Gastrocnemius medialis (tissue), 4 donors: Measurements from ENCODE around the gene TNPO3. TPM values are rescaled to one million over a fixed set of nuclear protein-coding genes. Genes with fewer than 3 reads are reported as not detected.

Experiments
- ATAC-seq, 2 donors: fragments of 150-250 bp; one replicate each; pipeline ENCODE4 v1.9.1; 2016
- DNase-seq, 2 donors: peaks; one replicate each; pipeline ENCODE4 v3.0.0-alpha.2; 2019
- H3K27ac ChIP-seq, 4 donors: fragments of 200-600 bp; sonication (generic); 1 replicate in 1 of 4; 2 replicates in 3 of 4; pipeline ENCODE4 v1.5.1; 2016 to 2018; ENCODE audit warnings: mild to moderate bottlenecking in 2 of 4, moderate library complexity in 1 of 4
- H3K27me3 ChIP-seq, 3 donors: fragments of 200-600 bp; sonication (generic) in 2 of 3; 1 replicate in 1 of 3; 2 replicates in 2 of 3; pipeline versions ENCODE4 v1.5.1 to v1.6.0; 2016 to 2019; ENCODE audit warnings: mild to moderate bottlenecking in 1 of 3, moderate library complexity in 1 of 3
- H3K36me3 ChIP-seq, 2 donors: fragments of 200-600 bp; sonication (generic) in 1 of 2; one replicate each; pipeline ENCODE4 v1.5.1; 2017 to 2018
- H3K4me1 ChIP-seq, 2 donors: fragments of 200-600 bp; sonication (generic) in 1 of 2; one replicate each; pipeline ENCODE4 v1.5.1; 2016 to 2017; ENCODE audit warnings: mild to moderate bottlenecking in 2 of 2
- H3K4me3 ChIP-seq, 4 donors: fragments of 200-600 bp; sonication (generic) in 3 of 4; 1 replicate in 1 of 4; 2 replicates in 3 of 4; pipeline ENCODE4 v1.5.1; 2016 to 2019; ENCODE audit warnings: mild to moderate bottlenecking in 2 of 4
- H3K9me3 ChIP-seq, 3 donors: fragments of 200-600 bp; sonication (generic) in 2 of 3; 1 replicate in 1 of 3; 2 replicates in 2 of 3; pipeline ENCODE4 v1.5.1; 2016 to 2019
- POLR2A ChIP-seq, 2 donors: fragments of 450-650 bp; IDR thresholded peaks; one replicate each; pipeline ENCODE4 v1.6.1; 2017; ENCODE audit warnings: antibody characterized with exemption in 2 of 2, mild to moderate bottlenecking in 2 of 2, moderate library complexity in 2 of 2
- in situ Hi-C, 4 donors: fragments of 200-750 bp; cut with MboI; loops; one replicate each; pipeline versions ENCODE4 v1.15.0 to v1.8.0; 2017; ENCODE audit warnings: low sequenced_read_pairs in 4 of 4
- intact Hi-C: fragments of 100-400 bp; cut with DNase I; formaldehyde crosslinking; loops from one replicate; pipeline ENCODE4 v1.15.1; 2023; ENCODE audit warnings: low total_unique reads
- total RNA-seq, 4 donors: library from RNA; depleted of rRNA; stranded (reverse); fragments of >200 nt; gene quantifications; one replicate each; pipeline versions ENCODE4 v1.1.0 to v1.2.3, GENCODE V29; 2016
- TF ChIP-seq, protein P1 (sequence below), 5 experiments: fragments of 450-650 bp in 3 of 5; fragments of 200-600 bp in 2 of 5; sonication (generic) in 2 of 5; IDR thresholded peaks in 4 of 5; conservative IDR thresholded peaks in 1 of 5; 1 replicate in 4 of 5; 2 replicates in 1 of 5; pipeline ENCODE4 v1.5.1; 2016 to 2019; ENCODE audit warnings: antibody characterized with exemption in 5 of 5, mild to moderate bottlenecking in 3 of 5, moderate library complexity in 3 of 5

TNPO3 gene
- total RNA-seq, 4 donors from 2014 or later, result 39.1 to 50.9 (median 50.5) TPM

DNA sequence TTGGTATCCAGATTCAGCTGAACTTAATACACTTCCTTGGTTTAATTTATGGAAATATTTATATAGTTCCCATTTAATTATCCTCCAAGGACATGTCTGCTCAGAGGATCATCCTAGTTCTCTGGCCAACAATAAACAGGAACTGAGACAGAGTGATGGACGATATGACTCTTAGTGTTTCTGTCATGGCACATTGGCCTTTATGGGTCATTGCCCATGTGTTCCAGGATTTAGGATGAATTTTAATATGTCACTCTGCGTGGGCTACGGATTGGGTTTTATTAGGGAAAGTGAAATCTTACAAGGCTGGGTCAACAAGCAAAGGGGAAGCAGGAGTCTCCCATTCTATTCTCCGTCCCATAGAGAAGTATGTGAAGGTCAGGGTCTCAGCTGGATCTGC, 18.8 kb upstream of the TNPO3 start:
- ATAC-seq (no peak), DNase-seq (no peak)
- Histone ChIP-seq H3K27me3 (peaks cover 0 to 3% (median 0%) of the 10 kb centered on the region in 3 donors), H3K36me3 (no peaks in the 10 kb centered on the region), H3K27ac (no peak overlapping the region), H3K4me3 (no peak overlapping the region), H3K9me3 (no peaks in the 10 kb centered on the region), H3K4me1 (no peaks in the 10 kb centered on the region)
- intact Hi-C loops (no loop called here), in situ Hi-C loops (no loop called here)
- TF ChIP-seq, protein P1, sequence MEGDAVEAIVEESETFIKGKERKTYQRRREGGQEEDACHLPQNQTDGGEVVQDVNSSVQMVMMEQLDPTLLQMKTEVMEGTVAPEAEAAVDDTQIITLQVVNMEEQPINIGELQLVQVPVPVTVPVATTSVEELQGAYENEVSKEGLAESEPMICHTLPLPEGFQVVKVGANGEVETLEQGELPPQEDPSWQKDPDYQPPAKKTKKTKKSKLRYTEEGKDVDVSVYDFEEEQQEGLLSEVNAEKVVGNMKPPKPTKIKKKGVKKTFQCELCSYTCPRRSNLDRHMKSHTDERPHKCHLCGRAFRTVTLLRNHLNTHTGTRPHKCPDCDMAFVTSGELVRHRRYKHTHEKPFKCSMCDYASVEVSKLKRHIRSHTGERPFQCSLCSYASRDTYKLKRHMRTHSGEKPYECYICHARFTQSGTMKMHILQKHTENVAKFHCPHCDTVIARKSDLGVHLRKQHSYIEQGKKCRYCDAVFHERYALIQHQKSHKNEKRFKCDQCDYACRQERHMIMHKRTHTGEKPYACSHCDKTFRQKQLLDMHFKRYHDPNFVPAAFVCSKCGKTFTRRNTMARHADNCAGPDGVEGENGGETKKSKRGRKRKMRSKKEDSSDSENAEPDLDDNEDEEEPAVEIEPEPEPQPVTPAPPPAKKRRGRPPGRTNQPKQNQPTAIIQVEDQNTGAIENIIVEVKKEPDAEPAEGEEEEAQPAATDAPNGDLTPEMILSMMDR (IDR thresholded peaks at IDR 0.05 in 4 of 5, conservative IDR thresholded peaks at IDR 0.05 in 1 of 5), result no peak
- TF ChIP-seq POLR2A (IDR thresholded peaks at IDR 0.05), result no peak

DNA sequence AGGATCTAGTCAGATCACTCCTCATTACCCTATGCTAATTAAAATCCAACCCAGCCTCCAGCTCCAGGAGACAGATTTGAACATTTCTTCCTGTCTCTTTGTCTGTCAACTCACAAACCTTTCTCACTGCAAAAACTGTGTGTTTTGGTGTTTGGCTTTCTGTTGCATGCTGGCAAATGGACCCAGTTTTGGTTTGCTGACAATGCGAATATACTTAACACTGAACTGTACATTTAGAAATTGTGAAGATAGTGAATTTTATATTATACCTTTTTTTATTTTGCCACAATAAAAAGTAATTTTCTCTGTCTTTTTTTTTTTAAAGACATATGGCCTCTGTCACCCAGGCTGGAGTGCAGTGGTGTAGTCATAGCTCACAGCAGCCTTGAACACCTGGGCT, 18.3 kb upstream of the TNPO3 start:
- DNase-seq (no peak), ATAC-seq (no peak)
- in situ Hi-C loops, result no loop called here
- Histone ChIP-seq H3K27ac (no peak overlapping the region), H3K4me1 (no peaks in the 10 kb centered on the region), H3K27me3 (peaks cover 0 to 3% (median 0%) of the 10 kb centered on the region in 3 donors), H3K36me3 (no peaks in the 10 kb centered on the region), H3K4me3 (no peak overlapping the region), H3K9me3 (no peaks in the 10 kb centered on the region)
- intact Hi-C loops, result no loop called here
- TF ChIP-seq, protein P1 (IDR thresholded peaks at IDR 0.05 in 4 of 5, conservative IDR thresholded peaks at IDR 0.05 in 1 of 5), result no peak
- no peak for TF ChIP-seq POLR2A (IDR thresholded peaks at IDR 0.05)

DNA sequence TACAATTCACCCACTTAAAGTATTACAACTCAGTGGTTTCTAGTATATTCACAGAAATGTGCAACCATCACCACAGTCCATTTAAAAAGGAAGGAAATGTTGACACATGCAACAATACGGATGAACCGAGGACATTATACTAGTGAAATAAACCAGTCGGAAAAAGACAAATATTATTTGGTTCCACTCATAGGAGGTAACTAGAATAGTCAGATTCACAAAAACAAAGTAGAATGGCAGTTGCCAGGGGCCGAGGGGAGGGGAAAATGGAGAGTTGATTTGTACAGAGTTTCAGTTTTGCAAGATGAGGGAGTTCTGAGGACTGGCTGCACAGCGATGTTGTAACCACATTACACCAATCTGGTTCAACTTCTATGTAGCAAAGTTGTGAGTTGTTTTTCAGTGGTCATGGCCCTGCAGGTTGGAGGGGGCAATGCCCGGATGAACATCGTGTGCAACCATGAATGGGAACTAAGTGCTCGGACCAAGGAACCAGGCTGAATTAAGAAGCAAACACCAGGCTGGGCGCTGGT, 17.6 kb upstream of the TNPO3 start:
- peaks cover 0 to 3% (median 0%) of the 10 kb centered on the region in 3 donors for H3K27me3 ChIP-seq
- H3K4me1 ChIP-seq, result no peaks in the 10 kb centered on the region
- H3K36me3 ChIP-seq, result no peaks in the 10 kb centered on the region
- H3K4me3 ChIP-seq, result no peak overlapping the region
- H3K27ac ChIP-seq, result no peak overlapping the region
- H3K9me3 ChIP-seq, result no peaks in the 10 kb centered on the region
- ATAC-seq (no peak), DNase-seq (no peak)
- intact Hi-C loops (no loop called here), in situ Hi-C loops (no loop called here)
- no peak for TF ChIP-seq POLR2A (IDR thresholded peaks at IDR 0.05)
- TF ChIP-seq, protein P1 (IDR thresholded peaks at IDR 0.05 in 4 of 5, conservative IDR thresholded peaks at IDR 0.05 in 1 of 5), result no peak

DNA sequence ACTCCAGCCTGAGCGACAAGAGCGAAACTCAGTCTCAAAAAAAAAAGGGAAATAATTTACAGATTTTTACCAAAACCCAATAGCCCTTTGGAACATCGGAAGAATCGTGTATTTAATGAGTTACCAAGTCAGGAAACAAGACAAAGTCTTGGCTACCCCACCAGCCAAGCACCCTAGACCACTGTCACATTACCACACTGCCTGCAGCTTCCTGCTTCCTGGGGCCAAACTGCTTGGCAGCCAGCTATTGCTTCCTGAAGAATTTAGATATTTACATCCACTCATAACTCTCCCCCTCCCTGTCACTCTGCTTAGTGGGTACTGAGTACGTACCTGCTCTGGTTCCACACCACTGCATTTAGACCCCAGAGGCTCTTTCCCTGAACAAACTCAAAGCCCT, 14.1 kb upstream of the TNPO3 start:
- intact Hi-C loops, result no loop called here
- no peak overlapping the region for H3K4me3 ChIP-seq
- no peak for DNase-seq
- peaks cover 0 to 3% (median 0%) of the 10 kb centered on the region in 3 donors for H3K27me3 ChIP-seq
- no peak overlapping the region for H3K27ac ChIP-seq
- no peaks in the 10 kb centered on the region for H3K9me3 ChIP-seq
- in situ Hi-C loops, result no loop called here
- no peaks in the 10 kb centered on the region for H3K4me1 ChIP-seq
- ATAC-seq, result no peak
- no peaks in the 10 kb centered on the region for H3K36me3 ChIP-seq
- TF ChIP-seq POLR2A (IDR thresholded peaks at IDR 0.05), result no peak
- TF ChIP-seq, protein P1 (IDR thresholded peaks at IDR 0.05 in 4 of 5, conservative IDR thresholded peaks at IDR 0.05 in 1 of 5), result no peak
